ENCODE measurements around the gene TBX21.

Gene TBX21

GRCh38 chr17:47738178-47738577 is 5.1 kb downstream of the TBX21 start:
- TF ChIP-seq, protein P1, sequence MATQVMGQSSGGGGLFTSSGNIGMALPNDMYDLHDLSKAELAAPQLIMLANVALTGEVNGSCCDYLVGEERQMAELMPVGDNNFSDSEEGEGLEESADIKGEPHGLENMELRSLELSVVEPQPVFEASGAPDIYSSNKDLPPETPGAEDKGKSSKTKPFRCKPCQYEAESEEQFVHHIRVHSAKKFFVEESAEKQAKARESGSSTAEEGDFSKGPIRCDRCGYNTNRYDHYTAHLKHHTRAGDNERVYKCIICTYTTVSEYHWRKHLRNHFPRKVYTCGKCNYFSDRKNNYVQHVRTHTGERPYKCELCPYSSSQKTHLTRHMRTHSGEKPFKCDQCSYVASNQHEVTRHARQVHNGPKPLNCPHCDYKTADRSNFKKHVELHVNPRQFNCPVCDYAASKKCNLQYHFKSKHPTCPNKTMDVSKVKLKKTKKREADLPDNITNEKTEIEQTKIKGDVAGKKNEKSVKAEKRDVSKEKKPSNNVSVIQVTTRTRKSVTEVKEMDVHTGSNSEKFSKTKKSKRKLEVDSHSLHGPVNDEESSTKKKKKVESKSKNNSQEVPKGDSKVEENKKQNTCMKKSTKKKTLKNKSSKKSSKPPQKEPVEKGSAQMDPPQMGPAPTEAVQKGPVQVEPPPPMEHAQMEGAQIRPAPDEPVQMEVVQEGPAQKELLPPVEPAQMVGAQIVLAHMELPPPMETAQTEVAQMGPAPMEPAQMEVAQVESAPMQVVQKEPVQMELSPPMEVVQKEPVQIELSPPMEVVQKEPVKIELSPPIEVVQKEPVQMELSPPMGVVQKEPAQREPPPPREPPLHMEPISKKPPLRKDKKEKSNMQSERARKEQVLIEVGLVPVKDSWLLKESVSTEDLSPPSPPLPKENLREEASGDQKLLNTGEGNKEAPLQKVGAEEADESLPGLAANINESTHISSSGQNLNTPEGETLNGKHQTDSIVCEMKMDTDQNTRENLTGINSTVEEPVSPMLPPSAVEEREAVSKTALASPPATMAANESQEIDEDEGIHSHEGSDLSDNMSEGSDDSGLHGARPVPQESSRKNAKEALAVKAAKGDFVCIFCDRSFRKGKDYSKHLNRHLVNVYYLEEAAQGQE (IDR thresholded peaks at IDR 0.05; ENCODE audit: insufficient read depth in 1 of 2, low read depth in 2 of 2, low read length in 2 of 2): no peak
- TF ChIP-seq FOXP2 (optimal IDR thresholded peaks at IDR 0.05; ENCODE audit: borderline replicate concordance, extremely low read depth, extremely low read length, insufficient read depth) (no peak), SIN3A (IDR thresholded peaks at IDR 0.05; ENCODE audit: borderline replicate concordance, insufficient read depth, low read length) (no peak), POLR2AphosphoS5 (IDR thresholded peaks at IDR 0.05; ENCODE audit: low read depth, low read length) (no peak), TAF1 (IDR thresholded peaks at IDR 0.05; ENCODE audit: borderline replicate concordance, insufficient read depth, low read length) (no peak)

DNA sequence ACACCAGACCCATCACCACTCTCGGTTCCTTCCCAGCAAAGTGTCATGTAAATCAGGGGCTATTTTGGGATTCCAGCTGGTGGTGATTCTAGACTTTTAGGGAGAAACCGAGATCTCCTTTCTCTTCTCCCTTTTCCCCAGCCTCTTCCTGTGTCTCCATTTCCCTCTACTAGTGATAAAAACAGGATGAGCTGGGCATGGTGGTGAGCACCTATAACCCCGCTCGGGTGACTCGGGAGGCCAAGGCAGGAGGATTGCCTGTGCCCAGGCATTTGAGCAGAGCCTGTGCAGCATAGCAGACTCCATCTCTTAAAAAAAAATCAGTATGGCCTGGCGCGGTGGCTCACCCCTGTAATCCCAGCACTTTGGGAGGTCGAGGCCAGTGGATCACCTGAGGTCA is 6.1 kb downstream of the TBX21 start:
- TF ChIP-seq, protein P1 (IDR thresholded peaks at IDR 0.05; ENCODE audit: insufficient read depth in 1 of 2, low read depth in 2 of 2, low read length in 2 of 2): no peak
- TF ChIP-seq POLR2AphosphoS5 (IDR thresholded peaks at IDR 0.05; ENCODE audit: low read depth, low read length) (no peak), TAF1 (IDR thresholded peaks at IDR 0.05; ENCODE audit: borderline replicate concordance, insufficient read depth, low read length) (no peak), SIN3A (IDR thresholded peaks at IDR 0.05; ENCODE audit: borderline replicate concordance, insufficient read depth, low read length) (no peak), FOXP2 (optimal IDR thresholded peaks at IDR 0.05; ENCODE audit: borderline replicate concordance, extremely low read depth, extremely low read length, insufficient read depth) (no peak)

DNA sequence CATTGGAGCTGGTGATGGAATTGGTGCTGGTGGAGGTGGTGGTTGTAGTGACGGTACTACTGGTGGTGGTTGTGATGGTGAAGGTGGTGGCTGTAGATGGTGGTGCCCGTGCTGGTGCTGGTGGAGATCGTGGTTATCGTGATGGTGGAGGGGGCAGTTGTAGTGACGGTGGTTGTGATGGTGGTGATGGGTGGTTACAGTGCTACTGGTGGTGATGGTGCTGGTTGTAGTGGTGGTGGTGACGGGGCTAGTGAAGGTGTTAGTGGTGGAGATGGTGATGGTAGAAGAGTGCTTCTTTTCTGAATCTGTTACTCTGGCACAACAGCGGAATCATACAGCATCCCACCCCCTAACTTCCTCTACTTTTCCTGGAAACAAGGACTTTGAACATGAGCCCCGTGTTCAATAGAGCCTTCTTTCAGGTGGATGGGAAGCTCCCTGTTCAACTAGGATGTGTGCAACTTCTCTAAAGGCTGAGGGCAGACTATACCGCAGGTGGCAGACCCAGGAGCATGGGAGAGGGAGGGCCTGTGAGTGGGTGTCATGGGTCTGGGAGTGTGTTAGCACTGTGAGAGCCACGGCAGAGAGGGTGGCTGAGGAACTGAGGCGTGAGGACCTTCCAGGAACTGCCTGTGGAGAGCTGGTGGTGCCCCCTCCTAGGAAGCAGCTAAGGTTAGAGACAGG is 8.2 kb downstream of the TBX21 start:
- TF ChIP-seq, protein P1 (IDR thresholded peaks at IDR 0.05; ENCODE audit: insufficient read depth in 1 of 2, low read depth in 2 of 2, low read length in 2 of 2): no peak

DNA sequence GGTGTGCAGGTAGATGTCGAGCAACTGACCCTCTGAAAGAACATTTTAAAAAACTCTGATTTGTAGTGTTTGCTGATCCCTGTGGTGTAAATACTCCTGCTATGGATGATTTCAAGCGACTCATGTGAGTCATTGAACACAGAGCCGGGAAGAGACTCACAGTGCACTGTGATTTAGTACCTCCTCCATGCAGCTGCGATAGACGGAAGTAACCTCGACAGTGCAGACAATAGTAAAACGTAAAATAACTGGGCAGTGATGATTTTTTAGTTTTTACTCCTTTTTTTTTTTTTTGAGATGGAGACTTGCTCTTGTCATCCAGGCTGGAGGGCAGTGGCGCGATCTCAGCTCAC is 8.7 kb downstream of the TBX21 start:
- TF ChIP-seq, protein P1 (IDR thresholded peaks at IDR 0.05; ENCODE audit: insufficient read depth in 1 of 2, low read depth in 2 of 2, low read length in 2 of 2): no peak
- TF ChIP-seq POLR2AphosphoS5 (IDR thresholded peaks at IDR 0.05; ENCODE audit: low read depth, low read length): no peak
- TF ChIP-seq SIN3A (IDR thresholded peaks at IDR 0.05; ENCODE audit: borderline replicate concordance, insufficient read depth, low read length): no peak
- TF ChIP-seq FOXP2 (optimal IDR thresholded peaks at IDR 0.05; ENCODE audit: borderline replicate concordance, extremely low read depth, extremely low read length, insufficient read depth): no peak
- TF ChIP-seq TAF1 (IDR thresholded peaks at IDR 0.05; ENCODE audit: borderline replicate concordance, insufficient read depth, low read length): no peak
